HepG2 (cell line): ENCODE data around the gene DGKD. TPM values are rescaled to one million over a fixed set of nuclear protein-coding genes. Genes with fewer than 3 reads are reported as not detected.

Experiments
- ATAC-seq: fragments of 200-7000 bp; cut with Tn5 transposase; 3 replicates; pipeline ENCODE4 v1.9.1; 2020; ENCODE audit warnings: mild to moderate bottlenecking, moderate library complexity
- BruUV-seq: library from RNA; stranded (reverse); fragments of 400-500 nt; replicated peaks from 2 replicates; lab custom pipeline; 2021; lab: Mats Ljungman, UMichigan
- CTCF ChIA-PET: fragments of 300-600 bp; formaldehyde crosslinking; extraction: SDS; loops from one replicate; lab custom pipeline; 2021; ENCODE audit warnings: low total read pairs, inconsistent platforms, low intra/inter-chr PET ratio; lab: Yijun Ruan, JAX
- POLR2A ChIA-PET: fragments of 350-600 bp; sonication (Branson Sonifier 250); formaldehyde crosslinking; loops from one replicate; lab custom pipeline; 2020; ENCODE audit warnings: antibody characterized with exemption, inconsistent platforms; lab: Yijun Ruan, JAX
- DNase-seq: peaks from one replicate; pipeline ENCODE4 v3.0.0-alpha.2; 2015; ENCODE audit warnings: low spot score
- FAIRE-seq: peaks from 3 replicates; lab custom pipeline; 2011; peaks lifted over from hg19 to GRCh38; lab: Jason Lieb, UNC
- H2AFZ ChIP-seq: one replicate; pipeline ENCODE4 v1.6.1; 2011; ENCODE audit warnings: low read length, inconsistent platforms
- H3K27ac ChIP-seq: fragments of 300-600 bp; 3 replicates; pipeline ENCODE4 v1.8.0; 2011; ENCODE audit warnings: mixed run types, mild to moderate bottlenecking, mixed read lengths, low read length, inconsistent platforms; ENCODE audit not compliant: insufficient read depth; ENCODE audit errors: extremely low read length
- H3K27me3 ChIP-seq, 2 experiments: fragments of 200-600 bp in 1 of 2; 2 replicates in 1 of 2; 3 replicates in 1 of 2; pipeline versions ENCODE4 v1.6.0 to v1.8.0; 2011; ENCODE audit warnings: low read length in 2 of 2, mild to moderate bottlenecking in 2 of 2, moderate library complexity in 2 of 2, inconsistent platforms in 1 of 2; ENCODE audit not compliant: insufficient read depth in 2 of 2, control insufficient read depth in 1 of 2
- H3K36me3 ChIP-seq, 2 experiments: fragments of 200-600 bp in 1 of 2; replicated peaks in 1 of 2; 2 replicates in 1 of 2; 3 replicates in 1 of 2; pipeline versions ENCODE4 v1.5.1 to v1.8.0; 2011; ENCODE audit warnings: low read length in 2 of 2, inconsistent platforms in 1 of 2; ENCODE audit not compliant: insufficient read depth in 2 of 2, control insufficient read depth in 1 of 2
- H3K4me1 ChIP-seq: 2 replicates; pipeline ENCODE4 v1.5.1; 2012; ENCODE audit warnings: low read length, inconsistent platforms; ENCODE audit not compliant: insufficient read depth
- H3K4me2 ChIP-seq: 2 replicates; pipeline ENCODE4 v1.6.0; 2011; ENCODE audit warnings: low read depth, low read length, inconsistent platforms
- H3K4me3 ChIP-seq, 3 experiments: fragments of 200-600 bp in 1 of 3; sonication (generic), shearing (Covaris generic) in 1 of 3; replicated peaks in 1 of 3; 2 replicates each; pipeline ENCODE4 v1.5.1; 2011 to 2016; ENCODE audit warnings: low read length in 3 of 3, inconsistent platforms in 2 of 3, low read depth in 2 of 3, mild to moderate bottlenecking in 2 of 3, control low read depth in 1 of 3, mixed read lengths in 1 of 3; ENCODE audit not compliant: insufficient read depth in 1 of 3
- H3K79me2 ChIP-seq: one replicate; pipeline ENCODE4 v1.6.1; 2011; ENCODE audit warnings: low read length, inconsistent platforms; ENCODE audit not compliant: insufficient read depth
- H3K9ac ChIP-seq: 2 replicates; pipeline ENCODE4 v1.6.0; 2011; ENCODE audit warnings: mild to moderate bottlenecking, low read depth, low read length, inconsistent platforms; ENCODE audit not compliant: insufficient read depth
- H3K9me3 ChIP-seq: 2 replicates; pipeline ENCODE4 v1.5.1; 2012; ENCODE audit warnings: mild to moderate bottlenecking, low read length
- H4K20me1 ChIP-seq: 2 replicates; pipeline ENCODE4 v1.6.0; 2011; ENCODE audit warnings: inconsistent platforms, mild to moderate bottlenecking, low read length, moderate library complexity; ENCODE audit not compliant: insufficient read depth
- EP300 ChIP-seq, 3 experiments: sonication (generic) in 1 of 3; formaldehyde crosslinking in 1 of 3; IDR thresholded peaks; 2 replicates each; pipeline versions ENCODE4 v1.5.1 to v1.6.1; 2011 to 2020; ENCODE audit warnings: low read depth in 2 of 3, low read length in 2 of 3, borderline replicate concordance in 1 of 3, improper control_type of control experiment in 1 of 3, mild to moderate bottlenecking in 1 of 3, missing genetic modification reagents in 1 of 3, moderate library complexity in 1 of 3
- ISL2 ChIP-seq: sonication (generic); formaldehyde crosslinking; IDR thresholded peaks from 2 replicates; pipeline ENCODE4 v1.5.0; 2020; ENCODE audit warnings: missing genetic modification reagents
- SYNCRIP ChIP-seq: fragments of 200-400 bp; formaldehyde crosslinking; IDR thresholded peaks from 2 replicates; pipeline ENCODE4 v1.6.1; 2018; ENCODE audit warnings: mild to moderate bottlenecking, low read depth, low read length; ENCODE audit not compliant: insufficient read depth
- TEAD3 ChIP-seq: optimal IDR thresholded peaks from 2 replicates; pipeline ENCODE3; 2016; ENCODE audit warnings: borderline replicate concordance
- ZNF761 ChIP-seq: sonication (generic); formaldehyde crosslinking; conservative IDR thresholded peaks from 2 replicates; pipeline ENCODE4 v1.4.0; 2020; ENCODE audit warnings: mild to moderate bottlenecking, missing genetic modification reagents
- WGBS: methylation state at CpG from one replicate; pipeline ENCODE4 v1.1.6; 2017; ENCODE audit warnings: low lambda C conversion rate; 5-methylcytosine and 5-hydroxymethylcytosine counted together
- in situ Hi-C: cut with HindIII; loops from 2 replicates; pipeline ENCODE4 v1.10.0; 2017; ENCODE audit warnings: low pct_unique_long_range_greater_than_20kb; ENCODE audit not compliant: extremely low pct_ligation_motif_present
- intact Hi-C: fragments of 100-400 bp; cut with micrococcal nuclease; formaldehyde crosslinking; loops from one replicate; pipeline ENCODE4 v1.10.0; 2022; ENCODE audit not compliant: unreplicated experiment
- polyA plus RNA-seq, 8 experiments: library from polyadenylated mRNA; depleted of rRNA in 3 of 8; stranded (reverse) in 7 of 8; unstranded in 1 of 8; fragments of >200 nt; fragmentation: Illumina TruSeq in 4 of 8; extraction: Trizol in 4 of 8; gene quantifications; 2 replicates each; pipeline versions ENCODE4 v1.2.1 to v1.2.3, GENCODE V29; 2011 to 2016; ENCODE audit warnings: low read depth in 4 of 8, missing spikeins in 1 of 8, mixed read lengths in 1 of 8; ENCODE audit not compliant: insufficient read depth in 1 of 8
- total RNA-seq, 5 experiments: library from RNA; depleted of rRNA; stranded (reverse); fragments of >200 nt; fragmentation: Illumina TruSeq; extraction: Trizol; gene quantifications; 2 replicates each; pipeline ENCODE4 v1.2.3, GENCODE V29; 2016; ENCODE audit warnings: low read depth in 1 of 5
- TF ChIP-seq, protein P1 (sequence below): sonication (generic); formaldehyde crosslinking; IDR thresholded peaks from 2 replicates; pipeline ENCODE4 v1.5.0; 2020; ENCODE audit warnings: missing genetic modification reagents
- TF ChIP-seq, protein P2 (sequence below): sonication (generic); formaldehyde crosslinking; IDR thresholded peaks from 2 replicates; pipeline ENCODE4 v1.4.0; 2020; ENCODE audit warnings: missing genetic modification reagents, borderline replicate concordance
- TF ChIP-seq, protein P3 (sequence below): sonication (generic); formaldehyde crosslinking; IDR thresholded peaks from 2 replicates; pipeline ENCODE4 v1.5.1; 2020; ENCODE audit warnings: mild to moderate bottlenecking, missing genetic modification reagents

Gene DGKD
- total and polyA plus RNA-seq, 2 of the 13 experiments (the other 11 are each of a cell fraction or from before 2014, with no cell fraction given), result 24.5 to 33.2 TPM

DNA sequence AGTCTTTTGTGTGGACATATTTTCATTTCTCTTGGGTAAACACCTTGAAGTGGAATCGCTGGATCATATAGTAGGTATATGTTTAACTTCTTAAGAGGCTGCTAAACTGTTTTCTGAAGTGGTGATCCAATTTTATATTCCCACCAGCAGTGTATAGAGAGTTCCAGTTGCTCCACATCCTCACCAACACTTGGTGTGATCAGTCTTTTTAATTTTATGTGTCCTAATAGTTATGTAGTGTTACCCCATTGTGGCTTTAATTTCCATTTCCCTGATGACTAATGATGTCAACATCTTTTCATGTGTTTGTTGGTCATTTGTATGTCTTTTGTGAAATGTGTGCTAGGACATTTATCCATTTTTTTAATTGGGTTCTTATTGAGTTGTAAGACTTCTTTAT, 56.9 kb downstream of the DGKD start:
- no peak overlapping the region for H2AFZ ChIP-seq
- in situ Hi-C loops (no loop called here), intact Hi-C loops (no loop called here)
- no peak for ATAC-seq
- TF ChIP-seq TEAD3 (CRISPR knock-in tag) (no peak), SYNCRIP (no peak), ZNF761 (CRISPR knock-in tag) (no peak), ISL2 (CRISPR knock-in tag) (no peak), EP300 (IDR thresholded peaks at IDR 0.05; ENCODE audit: low read depth in 2 of 2, low read length in 2 of 2) (no peak), EP300 (CRISPR knock-in tag; IDR thresholded peaks at IDR 0.05; ENCODE audit: borderline replicate concordance) (no peak)
- TF ChIP-seq, protein P1, sequence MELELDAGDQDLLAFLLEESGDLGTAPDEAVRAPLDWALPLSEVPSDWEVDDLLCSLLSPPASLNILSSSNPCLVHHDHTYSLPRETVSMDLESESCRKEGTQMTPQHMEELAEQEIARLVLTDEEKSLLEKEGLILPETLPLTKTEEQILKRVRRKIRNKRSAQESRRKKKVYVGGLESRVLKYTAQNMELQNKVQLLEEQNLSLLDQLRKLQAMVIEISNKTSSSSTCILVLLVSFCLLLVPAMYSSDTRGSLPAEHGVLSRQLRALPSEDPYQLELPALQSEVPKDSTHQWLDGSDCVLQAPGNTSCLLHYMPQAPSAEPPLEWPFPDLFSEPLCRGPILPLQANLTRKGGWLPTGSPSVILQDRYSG (CRISPR knock-in tag), result no peak
- peaks cover 17% of the 10 kb centered on the region; the same call in 1 of the 2 replicates for H3K4me1 ChIP-seq
- no peak overlapping the region for H3K4me2 ChIP-seq
- H3K36me3 ChIP-seq, result peaks cover 1 to 17% of the 10 kb centered on the region in 2 experiments; a peak in 3 of 5 replicates
- POLR2A ChIA-PET, result no interaction called here
- H3K27me3 ChIP-seq, result no peaks in the 10 kb centered on the region
- CTCF ChIA-PET, result no interaction called here
- H3K9ac ChIP-seq, result no peak overlapping the region
- WGBS, result 95% methylated on average over 1 of the region's 1 CpG
- FAIRE-seq, result no peak
- no peak overlapping the region for H3K4me3 ChIP-seq
- no TSS peak for BruUV-seq
- no peak for DNase-seq
- no peaks in the 10 kb centered on the region for H4K20me1 ChIP-seq
- H3K27ac ChIP-seq, result no peak overlapping the region
- H3K9me3 ChIP-seq, result peaks cover 21% of the 10 kb centered on the region
- peaks cover 13% of the 10 kb centered on the region for H3K79me2 ChIP-seq

DNA sequence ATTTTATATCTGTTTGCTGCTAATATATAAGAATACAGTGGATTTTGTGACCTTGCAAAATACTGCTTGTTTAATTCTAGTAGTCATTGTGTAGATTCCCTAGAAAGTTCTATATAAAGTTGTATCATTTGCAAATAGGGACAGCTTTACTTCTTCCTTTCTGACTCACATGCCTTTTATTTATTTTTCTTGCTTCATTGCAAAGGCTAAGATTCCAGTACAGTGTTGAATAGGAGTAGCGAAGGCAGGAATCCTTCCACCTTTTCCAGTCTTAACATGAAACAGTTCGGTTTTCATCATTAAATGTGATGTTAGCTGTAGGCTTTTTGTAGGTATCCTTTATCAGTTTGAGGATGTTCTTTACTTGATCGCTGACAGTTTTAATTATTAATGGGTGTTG, 58.1 kb downstream of the DGKD start:
- H3K36me3 ChIP-seq, result peaks cover 1 to 9% of the 10 kb centered on the region in 2 experiments; a peak in 2 of 5 replicates
- BruUV-seq, result no TSS peak
- H3K4me2 ChIP-seq, result no peak overlapping the region
- H3K79me2 ChIP-seq, result peaks cover 13% of the 10 kb centered on the region
- peaks cover 21% of the 10 kb centered on the region for H3K9me3 ChIP-seq
- peaks cover 17% of the 10 kb centered on the region; the same call in 1 of the 2 replicates for H3K4me1 ChIP-seq
- TF ChIP-seq, protein P2, sequence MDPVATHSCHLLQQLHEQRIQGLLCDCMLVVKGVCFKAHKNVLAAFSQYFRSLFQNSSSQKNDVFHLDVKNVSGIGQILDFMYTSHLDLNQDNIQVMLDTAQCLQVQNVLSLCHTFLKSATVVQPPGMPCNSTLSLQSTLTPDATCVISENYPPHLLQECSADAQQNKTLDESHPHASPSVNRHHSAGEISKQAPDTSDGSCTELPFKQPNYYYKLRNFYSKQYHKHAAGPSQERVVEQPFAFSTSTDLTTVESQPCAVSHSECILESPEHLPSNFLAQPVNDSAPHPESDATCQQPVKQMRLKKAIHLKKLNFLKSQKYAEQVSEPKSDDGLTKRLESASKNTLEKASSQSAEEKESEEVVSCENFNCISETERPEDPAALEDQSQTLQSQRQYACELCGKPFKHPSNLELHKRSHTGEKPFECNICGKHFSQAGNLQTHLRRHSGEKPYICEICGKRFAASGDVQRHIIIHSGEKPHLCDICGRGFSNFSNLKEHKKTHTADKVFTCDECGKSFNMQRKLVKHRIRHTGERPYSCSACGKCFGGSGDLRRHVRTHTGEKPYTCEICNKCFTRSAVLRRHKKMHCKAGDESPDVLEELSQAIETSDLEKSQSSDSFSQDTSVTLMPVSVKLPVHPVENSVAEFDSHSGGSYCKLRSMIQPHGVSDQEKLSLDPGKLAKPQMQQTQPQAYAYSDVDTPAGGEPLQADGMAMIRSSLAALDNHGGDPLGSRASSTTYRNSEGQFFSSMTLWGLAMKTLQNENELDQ (CRISPR knock-in tag), result no peak
- TF ChIP-seq, protein P3, sequence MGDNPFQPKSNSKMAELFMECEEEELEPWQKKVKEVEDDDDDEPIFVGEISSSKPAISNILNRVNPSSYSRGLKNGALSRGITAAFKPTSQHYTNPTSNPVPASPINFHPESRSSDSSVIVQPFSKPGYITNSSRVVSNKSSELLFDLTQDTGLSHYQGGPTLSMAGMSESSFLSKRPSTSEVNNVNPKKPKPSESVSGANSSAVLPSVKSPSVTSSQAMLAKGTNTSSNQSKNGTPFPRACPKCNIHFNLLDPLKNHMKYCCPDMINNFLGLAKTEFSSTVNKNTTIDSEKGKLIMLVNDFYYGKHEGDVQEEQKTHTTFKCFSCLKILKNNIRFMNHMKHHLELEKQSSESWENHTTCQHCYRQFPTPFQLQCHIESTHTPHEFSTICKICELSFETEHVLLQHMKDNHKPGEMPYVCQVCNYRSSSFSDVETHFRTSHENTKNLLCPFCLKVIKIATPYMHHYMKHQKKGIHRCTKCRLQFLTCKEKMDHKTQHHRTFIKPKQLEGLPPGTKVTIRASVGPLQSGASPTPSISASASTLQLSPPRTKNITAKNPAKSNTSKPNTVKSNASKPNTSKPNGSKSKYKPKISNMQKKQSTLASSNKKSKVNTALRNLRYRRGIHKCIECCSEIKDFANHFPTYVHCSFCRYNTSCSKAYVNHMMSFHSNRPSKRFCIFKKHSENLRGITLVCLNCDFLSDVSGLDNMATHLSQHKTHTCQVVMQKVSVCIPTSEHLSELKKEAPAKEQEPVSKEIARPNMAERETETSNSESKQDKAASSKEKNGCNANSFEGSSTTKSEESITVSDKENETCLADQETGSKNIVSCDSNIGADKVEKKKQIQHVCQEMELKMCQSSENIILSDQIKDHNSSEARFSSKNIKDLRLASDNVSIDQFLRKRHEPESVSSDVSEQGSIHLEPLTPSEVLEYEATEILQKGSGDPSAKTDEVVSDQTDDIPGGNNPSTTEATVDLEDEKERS, result 0 out of 2 replicates have a peak, but pooled peaks have one; percentile 27
- WGBS, result 96% methylated on average over 3 of the region's 3 CpGs
- H3K9ac ChIP-seq, result no peak overlapping the region
- in situ Hi-C loops (no loop called here), intact Hi-C loops (no loop called here)
- ChIA-PET POLR2A (no interaction called here), CTCF (no interaction called here)
- no peak for ATAC-seq
- DNase-seq, result no peak
- no peak overlapping the region for H3K4me3 ChIP-seq
- no peak overlapping the region for H2AFZ ChIP-seq
- FAIRE-seq, result no peak
- H3K27ac ChIP-seq, result no peak overlapping the region
- H4K20me1 ChIP-seq, result no peaks in the 10 kb centered on the region
- H3K27me3 ChIP-seq, result no peaks in the 10 kb centered on the region
